K562 (cell line): Measurements from ENCODE around the gene MORC4. TPM values are rescaled to one million over a fixed set of nuclear protein-coding genes. Genes with fewer than 3 reads are reported as not detected.

Experiments
- ATAC-seq: fragments of 200-7000 bp; cut with Tn5 transposase; 3 replicates; pipeline ENCODE4 v1.9.1; 2020; ENCODE audit warnings: moderate library complexity
- BruUV-seq: library from RNA; stranded (reverse); fragments of 400-500 nt; replicated peaks from 2 replicates; lab custom pipeline; 2021; lab: Mats Ljungman, UMichigan
- CTCF ChIA-PET: fragments of 300-600 bp; formaldehyde crosslinking; extraction: SDS; loops from one replicate; lab custom pipeline; 2021; ENCODE audit warnings: low intra/inter-chr PET ratio; lab: Yijun Ruan, JAX
- POLR2A ChIA-PET: fragments of 300-600, 350-650 bp; sonication (Branson Sonifier 250); formaldehyde crosslinking; extraction: SDS; loops from one replicate; lab custom pipeline; 2021; ENCODE audit warnings: antibody characterized with exemption, inconsistent platforms; lab: Yijun Ruan, JAX
- DNase-seq, 4 experiments: peaks; one replicate each; pipeline versions ENCODE4 v3.0.0 to v3.0.0-alpha.2; 2011 to 2018; ENCODE audit warnings: low spot score in 3 of 4, mixed read lengths in 3 of 4; ENCODE audit errors: extremely low read depth in 1 of 4
- FAIRE-seq: peaks from 2 replicates; lab custom pipeline; 2011; peaks lifted over from hg19 to GRCh38; lab: Jason Lieb, UNC
- H2AFZ ChIP-seq: 2 replicates; pipeline ENCODE4 v1.6.0; 2011; ENCODE audit warnings: low read depth, low read length, control low read depth, inconsistent platforms
- H3K27ac ChIP-seq: fragments of 200-600 bp; 3 replicates; pipeline ENCODE4 v1.8.0; 2011; ENCODE audit warnings: low read depth, mild to moderate bottlenecking, control low read depth, inconsistent platforms, low read length, moderate library complexity, mixed read lengths; ENCODE audit errors: extremely low read depth
- H3K27me3 ChIP-seq, 2 experiments: fragments of 300-600 bp in 1 of 2; 2 replicates in 1 of 2; 3 replicates in 1 of 2; pipeline versions ENCODE4 v1.6.0 to v1.8.0; 2011; ENCODE audit warnings: inconsistent platforms in 2 of 2, low read length in 2 of 2, mild to moderate bottlenecking in 1 of 2, mixed read lengths in 1 of 2, moderate library complexity in 1 of 2; ENCODE audit not compliant: control insufficient read depth in 2 of 2, insufficient read depth in 2 of 2
- H3K36me3 ChIP-seq: fragments of 300-600 bp; 3 replicates; pipeline ENCODE4 v1.8.0; 2011; ENCODE audit warnings: mild to moderate bottlenecking, low read length, inconsistent platforms; ENCODE audit not compliant: control insufficient read depth, insufficient read depth
- H3K4me1 ChIP-seq, 2 experiments: fragments of 200-600 bp in 1 of 2; replicated peaks in 1 of 2; 2 replicates in 1 of 2; 3 replicates in 1 of 2; pipeline versions ENCODE4 v1.5.1 to v1.8.0; 2011; ENCODE audit warnings: inconsistent platforms in 2 of 2, low read length in 2 of 2, mild to moderate bottlenecking in 1 of 2, mixed read lengths in 1 of 2, moderate library complexity in 1 of 2; ENCODE audit not compliant: control insufficient read depth in 2 of 2, insufficient read depth in 2 of 2
- H3K4me2 ChIP-seq: 2 replicates; pipeline ENCODE4 v1.6.1; 2011; ENCODE audit warnings: low read length, control low read depth, inconsistent platforms, mixed read lengths; ENCODE audit not compliant: insufficient read depth
- H3K4me3 ChIP-seq: fragments of 200-600 bp; sonication (generic), shearing (Covaris generic); 2 replicates; pipeline ENCODE4 v1.5.1; 2016; ENCODE audit warnings: control low read depth, inconsistent platforms
- H3K79me2 ChIP-seq: fragments of 200-600 bp; 3 replicates; pipeline ENCODE4 v1.8.0; 2011; ENCODE audit warnings: low read length, inconsistent platforms; ENCODE audit not compliant: control insufficient read depth, insufficient read depth
- H3K9ac ChIP-seq, 2 experiments: 2 replicates each; pipeline versions ENCODE4 v1.6.0 to v1.6.1; 2011; ENCODE audit warnings: low read depth in 2 of 2, low read length in 2 of 2, control low read depth in 1 of 2, inconsistent platforms in 1 of 2, mild to moderate bottlenecking in 1 of 2, mixed read lengths in 1 of 2; ENCODE audit not compliant: insufficient read depth in 1 of 2
- H3K9me1 ChIP-seq: one replicate; pipeline ENCODE4 v1.6.0; 2011; ENCODE audit warnings: inconsistent platforms, mild to moderate bottlenecking, low read length, moderate library complexity; ENCODE audit not compliant: control insufficient read depth, insufficient read depth
- H3K9me3 ChIP-seq: replicated peaks from 2 replicates; pipeline ENCODE4 v1.5.1; 2011; ENCODE audit warnings: low read depth, low read length, inconsistent platforms; ENCODE audit not compliant: control insufficient read depth, insufficient read depth
- H4K20me1 ChIP-seq: replicated peaks from 2 replicates; pipeline ENCODE4 v1.6.1; 2011; ENCODE audit warnings: low read length, inconsistent platforms, mixed read lengths; ENCODE audit not compliant: control insufficient read depth, insufficient read depth
- ATF3 ChIP-seq, 2 experiments: fragments of 450-650 bp in 1 of 2; sonication (generic) in 1 of 2; formaldehyde crosslinking in 1 of 2; IDR thresholded peaks in 1 of 2; conservative IDR thresholded peaks in 1 of 2; 2 replicates each; pipeline versions ENCODE4 v1.6.1 to v1.8.1; 2016 to 2023; ENCODE audit warnings: mild to moderate bottlenecking in 2 of 2, moderate library complexity in 2 of 2, inconsistent platforms in 1 of 2, missing genetic modification reagents in 1 of 2
- CEBPG ChIP-seq, 3 experiments: fragments of 200-800 bp in 1 of 3; sonication (Bioruptor generic) in 1 of 3; sonication (generic) in 1 of 3; formaldehyde crosslinking in 1 of 3; IDR thresholded peaks in 2 of 3; conservative IDR thresholded peaks in 1 of 3; 2 replicates each; pipeline versions ENCODE4 v1.6.1 to v1.8.0; 2016 to 2022; ENCODE audit warnings: missing compliant biosample characterization in 2 of 3, missing genetic modification characterization in 2 of 3, mild to moderate bottlenecking in 1 of 3, missing genetic modification reagents in 1 of 3
- DPF2 ChIP-seq: fragments of 450-650 bp; IDR thresholded peaks from 2 replicates; pipeline ENCODE4 v1.6.1; 2016
- HMG20A ChIP-seq: fragments of 450-650 bp; formaldehyde crosslinking; conservative IDR thresholded peaks from 2 replicates; pipeline ENCODE4 v1.4.0; 2020; ENCODE audit warnings: mild to moderate bottlenecking, mixed read lengths
- TGIF2 ChIP-seq: sonication (generic); formaldehyde crosslinking; IDR thresholded peaks from 2 replicates; pipeline ENCODE4 v1.8.1; 2022; ENCODE audit warnings: mild to moderate bottlenecking, missing genetic modification reagents, moderate library complexity
- WGBS: fragments of 100-300 bp; shearing (Covaris generic); methylation state at CpG from one replicate; pipeline ENCODE4 v1.1.6; 2016; ENCODE audit warnings: low coverage, mixed read lengths; ENCODE audit not compliant: insufficient coverage; ENCODE audit errors: missing lambda C conversion rate; 5-methylcytosine and 5-hydroxymethylcytosine counted together
- in situ Hi-C: fragments of 300-500 bp; cut with MboI; formaldehyde crosslinking; loops from 4 replicates; pipeline ENCODE4 v1.15.0; 2018; ENCODE audit warnings: inconsistent platforms, mixed read lengths
- intact Hi-C: fragments of 100-400 bp; cut with micrococcal nuclease; formaldehyde crosslinking; loops from 2 replicates; pipeline ENCODE4 v1.14.2; 2022
- polyA plus RNA-seq, 8 experiments: library from polyadenylated mRNA; depleted of rRNA in 4 of 8; stranded (reverse) in 5 of 8; unstranded in 3 of 8; fragments of >200 nt; fragmentation: Nextera tagmentation in 2 of 8; fragmentation: Illumina TruSeq in 1 of 8; extraction: Ambion mirVana in 2 of 8; extraction: Trizol in 1 of 8; gene quantifications; 2 replicates each; pipeline versions ENCODE4 v1.2.1 to v1.2.3, GENCODE V29; 2011 to 2014; ENCODE audit warnings: inconsistent platforms in 1 of 8, missing spikeins in 1 of 8
- total RNA-seq, 7 experiments: library from RNA; depleted of rRNA in 6 of 7; stranded (reverse); fragments of >200 nt in 6 of 7; fragmentation: Illumina TruSeq in 2 of 7; extraction: Trizol in 2 of 7; gene quantifications; 2 replicates each; pipeline versions ENCODE4 v1.2.1 to v1.2.3, GENCODE V29; 2011 to 2021; ENCODE audit warnings: low replicate concordance in 1 of 7

The MORC4 gene
- total and polyA plus RNA-seq, 9 of the 15 experiments (the other 6 are each of a cell fraction or from before 2014, with no cell fraction given) = 0.04 to 0.53 (median 0.18) TPM

GRCh38 chrX:106976416-106976815 lies 23.6 kb downstream of the MORC4 start (continued):
- TF ChIP-seq HMG20A (CRISPR knock-in tag) = no peak
- no peak for TF ChIP-seq TGIF2 (CRISPR knock-in tag)

- H3K9me1 ChIP-seq = no peaks in the 10 kb centered on the region
- DNase-seq = no peak
- no peak for TF ChIP-seq DPF2
- TF ChIP-seq CEBPG (CRISPR knock-in tag; IDR thresholded peaks at IDR 0.05) = no peak
- peak in 1 of 2 experiments; percentile 41; a peak in 1 of 4 replicates for TF ChIP-seq CEBPG (tag; conservative IDR thresholded peaks at IDR 0.05 in 1 of 2, IDR thresholded peaks at IDR 0.05 in 1 of 2)
- TF ChIP-seq ATF3 (IDR thresholded peaks at IDR 0.05) = peak; percentile 29; the same call in 1 of the 2 replicates
- no peak for TF ChIP-seq ATF3 (CRISPR knock-in tag; conservative IDR thresholded peaks at IDR 0.05)
- no TSS peak for BruUV-seq
- 0% methylated on average over 5 of the region's 5 CpGs for WGBS
- no peak for ATAC-seq
- H3K36me3 ChIP-seq = no peaks in the 10 kb centered on the region
- POLR2A ChIA-PET = interaction anchor here (1.0 kb wide), 1 partner anchor 15 kb away, joined by 3 read pairs; no protein-coding TSS in a partner anchor
- no peaks in the 10 kb centered on the region for H4K20me1 ChIP-seq
- intact Hi-C loops (no loop called here), in situ Hi-C loops (no loop called here)
- CTCF ChIA-PET = no interaction called here
- no peak overlapping the region for H3K4me2 ChIP-seq
- H3K9me3 ChIP-seq = no peaks in the 10 kb centered on the region
- H3K79me2 ChIP-seq = no peaks in the 10 kb centered on the region
- no peak for FAIRE-seq
- no peak overlapping the region for H2AFZ ChIP-seq
- H3K27ac ChIP-seq = no peak overlapping the region
- H3K4me3 ChIP-seq = no peak overlapping the region
- no peaks in the 10 kb centered on the region for H3K4me1 ChIP-seq
- no peak overlapping the region for H3K9ac ChIP-seq
- no peaks in the 10 kb centered on the region for H3K27me3 ChIP-seq
Observed at GRCh38 chrX:106973433-106974149, 26.4 kb downstream of the MORC4 start.
